HepG2 (cell line): ENCODE results near the gene GPR17. TPM values are rescaled to one million over a fixed set of nuclear protein-coding genes. Genes with fewer than 3 reads are reported as not detected.

Source experiments
- AHDC1 ChIP-seq: sonication (generic); formaldehyde crosslinking; IDR thresholded peaks from 2 replicates; pipeline ENCODE4 v1.5.1; 2020; ENCODE audit warnings: mild to moderate bottlenecking, missing genetic modification reagents, borderline replicate concordance
- BRF2 ChIP-seq: sonication (generic); formaldehyde crosslinking; IDR thresholded peaks from 2 replicates; pipeline ENCODE4 v1.8.1; 2022; ENCODE audit warnings: mild to moderate bottlenecking, missing genetic modification reagents
- CHD2 ChIP-seq: IDR thresholded peaks from 2 replicates; pipeline ENCODE4 v1.6.1; 2011; ENCODE audit warnings: low read depth, low read length, improper control_type of control experiment
- ELF1 ChIP-seq: sonication (generic); formaldehyde crosslinking; IDR thresholded peaks from 2 replicates; pipeline ENCODE4 v1.4.0; 2020; ENCODE audit warnings: missing genetic modification reagents
- EZH2 ChIP-seq: conservative IDR thresholded peaks from 2 replicates; pipeline ENCODE4 v1.6.1; 2012; ENCODE audit warnings: mild to moderate bottlenecking, low read depth, low read length, moderate library complexity
- GLI4 ChIP-seq: sonication (generic); formaldehyde crosslinking; IDR thresholded peaks from 2 replicates; pipeline ENCODE4 v1.5.1; 2020; ENCODE audit warnings: missing genetic modification reagents, mild to moderate bottlenecking, moderate library complexity, borderline replicate concordance
- HOXA7 ChIP-seq: sonication (generic); formaldehyde crosslinking; IDR thresholded peaks from 2 replicates; pipeline ENCODE4 v1.8.1; 2022; ENCODE audit warnings: mild to moderate bottlenecking, missing genetic modification reagents, moderate library complexity
- IKZF4 ChIP-seq: sonication (generic); formaldehyde crosslinking; IDR thresholded peaks from 2 replicates; pipeline ENCODE4 v1.5.1; 2020; ENCODE audit warnings: borderline replicate concordance, mild to moderate bottlenecking, low read depth, missing genetic modification reagents; ENCODE audit errors: not compliant biosample characterization
- MIXL1 ChIP-seq: IDR thresholded peaks from 2 replicates; pipeline ENCODE4 v1.6.1; 2016
- MTA1 ChIP-seq: sonication (generic); formaldehyde crosslinking; IDR thresholded peaks from 2 replicates; pipeline ENCODE4 v1.4.0; 2020; ENCODE audit warnings: missing genetic modification reagents, mild to moderate bottlenecking, borderline replicate concordance
- PRDM4 ChIP-seq: sonication (generic); formaldehyde crosslinking; IDR thresholded peaks from 2 replicates; pipeline ENCODE4 v1.9.0; 2021; ENCODE audit warnings: missing genetic modification reagents, borderline replicate concordance
- RCOR2 ChIP-seq: IDR thresholded peaks from 2 replicates; pipeline ENCODE4 v1.6.1; 2016; ENCODE audit warnings: missing biosample characterization, missing genetic modification reagents
- ZBTB10 ChIP-seq: sonication (generic); formaldehyde crosslinking; IDR thresholded peaks from 2 replicates; pipeline ENCODE4 v1.4.0; 2020; ENCODE audit warnings: missing genetic modification reagents, borderline replicate concordance
- ZNF20 ChIP-seq: sonication (generic); formaldehyde crosslinking; IDR thresholded peaks from 2 replicates; pipeline ENCODE4 v1.4.0; 2020; ENCODE audit warnings: mild to moderate bottlenecking, moderate library complexity, missing genetic modification reagents
- ZNF777 ChIP-seq: sonication (generic); formaldehyde crosslinking; IDR thresholded peaks from 2 replicates; pipeline ENCODE4 v1.4.0; 2020; ENCODE audit warnings: missing genetic modification reagents
- polyA plus RNA-seq, 8 experiments: library from polyadenylated mRNA; depleted of rRNA in 3 of 8; stranded (reverse) in 7 of 8; unstranded in 1 of 8; fragments of >200 nt; fragmentation: Illumina TruSeq in 4 of 8; extraction: Trizol in 4 of 8; gene quantifications; 2 replicates each; pipeline versions ENCODE4 v1.2.1 to v1.2.3, GENCODE V29; 2011 to 2016; ENCODE audit warnings: low read depth in 4 of 8, missing spikeins in 1 of 8, mixed read lengths in 1 of 8; ENCODE audit not compliant: insufficient read depth in 1 of 8
- total RNA-seq, 5 experiments: library from RNA; depleted of rRNA; stranded (reverse); fragments of >200 nt; fragmentation: Illumina TruSeq; extraction: Trizol; gene quantifications; 2 replicates each; pipeline ENCODE4 v1.2.3, GENCODE V29; 2016; ENCODE audit warnings: low read depth in 1 of 5

Gene GPR17
- total and polyA plus RNA-seq, 2 of the 13 experiments (the other 11 are each of a cell fraction or from before 2014, with no cell fraction given), result not detected

GRCh38 chr2:127674241-127675209 is 28.6 kb downstream of the GPR17 start (continued):
- no peak for TF ChIP-seq PRDM4
- TF ChIP-seq AHDC1 (CRISPR knock-in tag), result no peak
- TF ChIP-seq EZH2, result peak; percentile 73; the same call in 1 of the 2 replicates
- TF ChIP-seq RCOR2 (CRISPR knock-in tag), result no peak
- TF ChIP-seq CHD2, result no peak
- TF ChIP-seq ELF1 (CRISPR knock-in tag), result no peak
- no peak for TF ChIP-seq IKZF4 (CRISPR knock-in tag)
- no peak for TF ChIP-seq HOXA7 (CRISPR knock-in tag)
- peak; percentile 27; the same call in 1 of the 2 replicates for TF ChIP-seq MTA1 (CRISPR knock-in tag)
- TF ChIP-seq ZNF777 (CRISPR knock-in tag), result peak; percentile 95
- TF ChIP-seq ZNF20 (CRISPR knock-in tag), result no peak
- no peak for TF ChIP-seq MIXL1
- TF ChIP-seq GLI4 (CRISPR knock-in tag), result 0 out of 2 replicates have a peak, but pooled peaks have one; percentile 36
- TF ChIP-seq BRF2 (CRISPR knock-in tag), result no peak
- no peak for TF ChIP-seq ZBTB10 (CRISPR knock-in tag)
